ENCODE results near the gene EN1.

- TF ChIP-seq YY1 (IDR thresholded peaks at IDR 0.05; ENCODE audit: insufficient read depth, insufficient read length) (no peak), ZNF274 (IDR thresholded peaks at IDR 0.05; ENCODE audit: low read depth, low read length) (no peak)
Measured at GRCh38 chr2:118850901-118851415, 3.5 kb upstream of the EN1 start.
